Stimulated activated CD8-positive, alpha-beta memory T cell treated with anti-CD3 and anti-CD28 coated beads, Interleukin-7, amount 100 ng/mL, for 4 hours (primary cell): ENCODE data around the gene BZW1.
"Not testable (repeated sequence)": the region's sequence is repeated elsewhere in the genome, so short reads cannot be mapped to it uniquely, and the experiment has no call there.

Experiments used
- DNase-seq, 2 donors: peaks; one replicate each; pipeline ENCODE4 v3.0.0-alpha.2; 2020; ENCODE audit warnings: low read depth in 2 of 2

The BZW1 gene

DNA sequence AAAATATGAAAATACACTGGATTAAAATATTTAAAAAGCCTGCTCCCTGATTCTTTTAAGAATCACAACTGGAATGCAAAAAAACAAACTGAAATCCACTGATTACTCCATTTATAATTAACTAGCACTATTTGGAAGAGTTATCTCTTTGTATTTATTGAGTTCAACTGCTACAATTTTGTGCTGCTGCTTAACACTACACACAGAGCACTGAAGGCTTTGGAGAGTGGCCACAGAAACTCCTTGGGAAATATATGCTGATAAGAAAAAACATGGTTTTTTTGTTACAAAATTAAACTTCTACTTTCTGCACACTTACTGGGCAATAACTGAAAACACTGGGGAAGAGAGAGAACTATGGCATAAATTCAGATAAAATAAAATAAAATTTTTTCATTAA, 19.8 kb upstream of the BZW1 start:
- no peak for DNase-seq

DNA sequence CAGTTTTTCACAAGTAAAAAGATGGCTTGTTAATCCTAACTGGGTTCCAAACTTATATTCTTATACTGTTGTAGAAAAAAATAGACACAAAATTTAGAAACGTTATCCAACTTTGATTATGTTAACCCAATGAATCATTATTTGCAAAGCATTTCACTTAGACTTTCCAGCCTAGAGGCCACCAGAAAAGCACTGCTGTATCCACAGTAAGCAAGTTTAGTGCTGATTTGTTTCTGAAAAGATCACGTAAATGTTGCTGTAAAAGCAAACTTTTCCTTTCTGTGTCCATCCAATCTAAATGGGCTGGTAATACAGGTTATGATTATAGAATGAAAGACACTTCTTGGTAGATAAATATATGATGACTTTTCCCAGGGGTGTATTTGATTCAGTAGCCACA, 17.6 kb upstream of the BZW1 start:
- DNase-seq = no peak

DNA sequence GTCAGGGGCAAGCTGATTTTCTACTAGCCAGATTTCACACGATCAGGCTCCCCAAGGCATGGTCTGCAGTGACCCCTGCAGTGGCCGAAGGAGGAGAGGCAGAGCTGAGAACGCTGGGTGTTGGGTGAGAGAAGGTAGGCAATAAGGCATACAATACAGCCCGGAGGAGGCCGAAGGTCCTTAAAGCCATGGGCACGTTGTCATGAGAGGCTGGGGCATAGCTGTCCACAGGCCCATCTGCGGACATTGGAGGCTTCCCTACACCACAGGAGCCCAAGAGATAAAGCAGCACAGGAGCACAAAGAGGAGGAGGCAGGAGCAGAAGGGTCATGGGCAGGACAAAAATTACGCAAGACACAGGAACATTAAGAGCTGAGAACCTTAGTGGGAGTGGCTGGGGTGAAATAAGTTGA, 16.7 kb upstream of the BZW1 start:
- DNase-seq = no peak

DNA sequence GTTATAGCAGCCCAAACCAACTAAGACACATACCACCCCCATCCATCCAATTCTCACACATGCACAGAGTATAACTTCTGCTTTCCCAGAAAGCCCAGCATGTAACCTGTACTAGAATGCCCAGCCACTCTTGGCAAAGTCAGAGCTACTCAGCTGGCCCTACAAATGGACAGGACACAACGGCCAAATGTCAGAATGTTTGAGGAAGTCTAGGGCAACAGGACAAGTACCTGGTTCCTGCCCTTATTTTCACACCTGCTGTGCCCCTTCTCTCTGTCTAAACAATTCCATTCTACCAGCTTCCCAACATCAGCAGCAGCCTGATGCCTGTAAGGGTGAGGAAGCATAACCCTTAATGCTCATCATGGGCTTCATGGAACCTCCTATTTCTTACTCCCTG, 15.1 kb upstream of the BZW1 start:
- no peak for DNase-seq

DNA sequence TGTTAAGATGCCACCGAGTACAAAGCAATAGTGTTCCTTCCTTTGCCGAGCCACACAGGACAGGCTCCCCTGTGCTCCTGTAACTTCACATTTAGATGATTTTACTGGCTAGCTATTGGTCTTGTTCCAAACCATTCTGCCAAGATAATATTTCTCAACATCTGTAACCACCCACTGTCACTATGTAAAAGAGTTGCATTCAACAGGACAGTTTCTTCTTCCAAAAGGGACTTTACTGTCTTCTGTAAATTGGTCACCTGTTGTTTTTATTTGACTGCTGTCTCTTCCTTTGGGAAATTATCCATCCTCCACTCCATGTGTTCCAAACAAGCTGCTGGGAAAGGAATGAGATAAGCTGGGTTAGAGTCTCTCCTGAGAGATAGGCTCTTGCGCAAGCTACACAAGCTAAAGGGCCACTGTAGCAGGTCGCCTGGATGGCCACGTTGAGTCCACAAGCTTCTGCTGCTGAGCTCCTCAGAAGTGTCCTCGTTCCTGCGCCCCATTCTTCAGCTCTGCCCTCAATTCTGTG, 14.4 kb upstream of the BZW1 start:
- no peak for DNase-seq

DNA sequence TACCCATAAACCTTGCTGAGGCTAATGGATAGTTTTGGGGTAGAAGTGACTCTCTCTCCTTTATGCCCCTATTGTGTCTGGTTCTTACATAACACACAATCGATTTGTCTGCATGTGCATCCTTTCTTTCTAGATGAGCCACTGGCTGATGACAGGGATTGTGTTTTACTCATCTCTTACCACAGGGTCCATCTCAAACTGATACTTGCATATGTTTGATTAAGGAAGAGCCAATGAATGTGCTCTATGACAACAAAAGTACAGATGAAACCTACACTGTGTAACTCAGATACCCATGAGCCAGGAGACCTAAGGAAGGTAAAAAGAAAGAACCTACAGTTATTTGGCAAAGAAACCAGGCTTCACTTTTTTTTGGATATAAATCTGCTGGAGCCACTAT, 13.2 kb upstream of the BZW1 start:
- DNase-seq = no peak

DNA sequence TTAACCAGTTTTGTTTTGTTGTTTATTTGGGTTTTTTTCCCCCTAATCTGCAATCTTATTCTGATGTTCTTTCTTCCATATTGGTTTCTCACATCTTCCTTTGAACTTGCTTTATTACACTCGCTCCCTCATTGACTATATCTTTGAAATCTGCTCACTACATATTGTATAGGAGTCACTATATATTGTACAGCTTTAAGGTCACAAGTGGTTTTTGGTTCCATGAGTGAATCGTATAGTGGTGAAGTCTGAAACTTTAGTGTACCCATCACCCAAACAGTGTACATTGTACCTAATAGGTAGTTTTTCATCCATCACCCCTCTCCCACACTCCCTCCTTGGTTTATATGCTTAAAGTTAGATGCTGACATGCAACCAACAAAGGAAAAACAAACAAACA, 11.3 kb upstream of the BZW1 start:
- no peak for DNase-seq

DNA sequence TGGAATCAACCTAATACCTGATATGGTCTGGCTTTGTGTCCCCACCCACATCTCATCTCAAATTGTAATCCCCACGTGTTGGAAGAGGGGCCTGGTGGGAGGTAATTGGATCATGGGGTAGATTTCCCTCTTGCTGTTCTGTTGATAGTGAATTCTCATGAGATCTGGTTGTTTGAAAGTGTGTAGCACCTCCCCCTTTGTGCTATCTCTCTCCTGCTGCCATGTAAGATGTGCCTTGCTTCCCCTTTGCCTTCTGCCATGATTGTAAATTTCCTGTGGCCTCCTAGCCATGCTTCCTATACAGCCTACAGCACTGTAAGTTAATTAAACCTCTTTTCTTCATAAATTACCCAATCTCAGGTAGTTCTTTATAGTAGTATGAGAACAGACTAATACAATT, 10.3 kb upstream of the BZW1 start:
- DNase-seq = not testable (repeated sequence)

DNA sequence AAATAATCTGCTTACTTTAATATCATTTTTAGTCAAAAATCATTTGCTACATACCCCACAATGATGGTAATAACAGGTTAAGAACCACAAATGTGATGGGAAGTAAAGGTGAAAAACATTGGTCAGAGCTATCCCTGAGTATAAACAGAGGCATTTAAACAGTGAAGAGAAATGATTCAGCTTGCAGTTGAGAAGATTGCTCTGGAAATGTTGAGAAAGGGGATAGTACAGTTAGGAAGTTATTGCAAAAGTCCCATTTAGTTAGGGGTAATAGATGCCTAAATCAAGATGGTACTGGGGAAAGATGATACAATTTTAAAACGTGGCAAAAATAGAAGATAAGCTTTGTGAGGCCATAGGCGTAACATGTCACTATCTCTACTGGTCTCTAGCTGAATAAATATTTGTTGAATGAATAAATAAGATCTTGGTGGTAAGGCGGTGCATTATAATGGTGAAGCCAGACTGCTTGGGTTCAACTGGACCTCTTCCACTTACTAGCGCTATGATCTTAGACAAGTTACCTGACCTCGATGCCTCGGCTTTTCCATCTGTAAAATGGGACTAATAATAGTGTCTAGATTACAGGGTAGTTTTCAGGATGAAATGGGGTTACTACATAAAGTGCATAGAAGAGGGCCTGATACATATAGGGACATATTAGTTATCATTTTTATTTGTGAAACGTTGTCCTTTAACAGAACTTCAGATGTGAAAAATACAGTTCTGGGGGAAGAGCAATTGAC, 2.0 kb upstream of the BZW1 start:
- DNase-seq = no peak

DNA sequence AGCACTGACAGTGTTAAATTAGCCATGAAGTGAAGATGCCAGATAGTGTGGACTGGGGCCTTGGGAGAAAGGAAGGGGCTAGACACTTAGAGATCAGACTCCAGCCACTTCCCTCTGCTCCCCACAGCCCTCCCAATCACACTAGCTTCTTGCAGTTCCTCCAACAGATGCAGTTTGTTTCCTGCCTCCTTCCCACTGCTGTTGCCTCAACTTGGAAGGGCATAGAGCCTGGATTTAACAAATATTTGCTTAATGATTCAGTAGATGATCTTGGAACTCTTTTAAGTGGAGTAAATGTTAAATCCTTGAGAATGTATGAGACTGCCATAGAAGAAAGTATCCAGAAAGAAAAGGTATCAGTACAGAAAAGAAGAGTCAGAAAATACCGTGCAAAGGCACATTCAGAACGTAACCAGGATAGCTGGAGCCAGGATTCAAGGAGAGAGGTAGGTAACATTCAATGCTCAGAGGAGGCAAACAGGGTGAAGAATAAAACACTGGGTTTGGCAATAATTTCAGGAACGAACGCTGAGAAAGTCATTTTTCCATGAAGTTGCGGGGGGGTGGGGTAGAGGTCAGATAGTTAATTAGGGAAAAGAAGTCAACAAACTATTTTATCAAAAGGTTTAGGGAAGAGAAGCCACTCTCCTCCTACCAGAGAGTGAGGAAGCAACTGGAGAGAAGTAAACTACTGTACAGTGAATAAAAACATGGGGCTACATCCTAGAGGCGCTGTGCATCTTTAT, 1.3 kb upstream of the BZW1 start:
- no peak for DNase-seq

DNA sequence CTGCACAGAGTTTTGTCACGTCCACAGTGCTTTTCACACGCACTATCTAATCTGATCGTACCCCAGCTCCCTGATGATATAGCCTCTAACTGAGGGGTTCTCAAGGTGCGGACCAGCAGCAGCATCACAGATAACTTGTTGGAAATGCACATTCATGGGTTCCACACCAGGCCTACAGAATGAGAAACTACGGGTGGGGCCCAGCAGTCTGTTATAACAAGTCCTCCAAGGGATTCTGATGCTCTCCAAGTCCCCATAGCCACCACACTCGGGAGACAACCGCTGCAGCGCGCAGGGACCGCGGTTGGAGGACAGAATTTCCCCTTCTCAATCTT, 745 bp upstream of the BZW1 start:
- DNase-seq = no peak

DNA sequence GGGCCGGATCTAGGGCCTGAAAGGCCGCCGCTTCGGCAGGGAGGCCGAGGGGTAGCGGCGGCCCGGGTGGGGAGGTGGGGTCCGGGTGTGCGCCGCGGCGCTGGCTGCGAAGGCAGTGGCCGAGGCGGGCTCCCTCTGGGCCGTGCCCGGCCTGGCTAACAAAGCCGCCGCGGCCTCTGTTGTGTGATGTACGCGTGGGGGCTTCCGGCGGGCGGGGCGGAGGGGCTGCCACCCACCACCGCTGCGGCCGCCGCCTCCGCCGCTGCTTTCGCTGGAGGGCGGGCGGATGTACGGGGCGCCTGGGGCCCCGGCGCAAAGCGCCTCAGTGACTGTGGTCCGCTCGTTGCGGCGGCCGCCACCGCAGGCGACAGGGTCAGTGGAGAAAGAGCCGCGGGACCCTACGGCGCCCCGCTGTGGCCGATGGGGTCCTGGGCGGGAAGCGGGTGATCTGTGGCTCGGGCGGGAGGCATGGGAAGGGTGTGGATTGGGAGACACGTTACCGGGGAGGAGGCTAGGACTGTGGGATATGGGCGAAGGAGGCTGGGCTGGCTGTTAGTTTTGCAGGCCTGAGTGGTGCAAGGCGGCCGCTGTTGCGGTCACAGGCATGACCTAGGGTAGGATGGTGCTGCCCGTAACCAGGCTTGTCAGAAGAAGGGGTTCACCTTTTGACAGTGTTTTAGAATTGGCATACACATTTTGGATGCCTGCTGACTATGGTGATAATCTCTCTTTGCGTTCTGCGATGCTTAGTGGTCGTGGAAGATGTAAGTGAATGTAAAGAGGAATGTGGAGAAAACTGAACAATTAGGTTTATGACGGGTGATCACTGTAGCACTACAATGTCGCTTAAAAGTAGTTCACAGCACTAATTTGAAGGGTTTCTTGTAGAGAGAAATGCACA, 662 bp downstream of the BZW1 start:
- DNase-seq = peak; percentile 33 to 75

DNA sequence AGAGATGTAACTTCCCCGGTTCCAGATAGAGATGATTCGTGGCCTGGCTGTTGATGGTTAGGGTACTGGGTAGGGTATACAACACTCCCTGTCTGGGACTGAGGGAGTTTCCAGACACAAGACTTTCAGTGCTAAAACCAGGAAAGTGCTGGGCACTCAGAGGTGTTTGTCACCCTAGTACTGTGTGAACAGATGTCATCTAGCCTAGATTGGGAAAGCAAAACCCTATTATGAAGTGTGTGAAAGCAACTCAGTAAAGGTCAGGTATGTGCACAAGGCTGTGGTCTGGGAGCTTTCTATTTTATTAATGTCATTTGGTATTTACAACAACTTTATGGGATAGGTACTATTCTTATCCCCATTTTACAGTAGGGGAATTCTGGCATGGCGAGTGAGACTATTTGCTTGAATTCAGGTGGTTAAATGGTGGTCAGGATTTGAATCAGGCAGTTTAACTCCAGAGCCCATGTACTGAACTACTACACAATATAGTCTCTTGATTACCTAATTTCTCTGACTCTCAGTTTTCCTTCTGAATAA, 2.6 kb downstream of the BZW1 start:
- DNase-seq = no peak

DNA sequence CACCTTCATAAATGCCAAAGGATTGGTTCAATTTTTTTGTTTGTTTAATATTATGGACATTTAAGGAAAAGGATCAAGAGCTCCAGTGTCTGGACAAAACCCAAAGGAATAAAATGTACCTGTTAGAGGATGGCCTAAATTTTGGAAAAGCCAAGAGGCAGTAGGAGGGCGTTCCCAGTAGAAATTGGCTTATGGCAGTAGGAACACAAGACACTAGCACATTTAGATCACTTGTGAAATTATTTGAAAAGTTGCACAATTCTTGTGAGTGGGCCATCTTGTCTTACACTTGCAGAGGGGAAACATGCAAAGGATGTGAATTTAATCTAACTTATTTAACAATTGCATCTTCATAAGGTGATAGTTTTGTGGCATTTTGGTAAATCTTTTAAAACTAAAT, 3.2 kb downstream of the BZW1 start:
- no peak for DNase-seq

DNA sequence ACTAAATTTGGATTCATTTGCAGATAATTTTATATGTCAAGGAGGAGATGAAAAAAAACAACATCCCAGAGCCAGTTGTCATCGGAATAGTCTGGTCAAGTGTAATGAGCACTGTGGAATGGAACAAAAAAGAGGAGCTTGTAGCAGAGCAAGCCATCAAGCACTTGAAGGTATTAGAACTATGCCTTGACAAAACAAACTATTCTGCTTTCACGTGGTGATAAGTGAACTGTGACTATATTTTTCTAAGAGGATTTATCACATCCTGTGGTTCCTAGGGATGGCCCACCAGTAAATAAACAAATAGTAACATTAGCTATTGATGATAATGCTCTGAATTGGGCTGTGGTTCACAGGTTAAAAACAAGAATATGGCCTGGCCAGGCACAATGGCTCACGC, 7.0 kb downstream of the BZW1 start:
- DNase-seq = not testable (repeated sequence)

DNA sequence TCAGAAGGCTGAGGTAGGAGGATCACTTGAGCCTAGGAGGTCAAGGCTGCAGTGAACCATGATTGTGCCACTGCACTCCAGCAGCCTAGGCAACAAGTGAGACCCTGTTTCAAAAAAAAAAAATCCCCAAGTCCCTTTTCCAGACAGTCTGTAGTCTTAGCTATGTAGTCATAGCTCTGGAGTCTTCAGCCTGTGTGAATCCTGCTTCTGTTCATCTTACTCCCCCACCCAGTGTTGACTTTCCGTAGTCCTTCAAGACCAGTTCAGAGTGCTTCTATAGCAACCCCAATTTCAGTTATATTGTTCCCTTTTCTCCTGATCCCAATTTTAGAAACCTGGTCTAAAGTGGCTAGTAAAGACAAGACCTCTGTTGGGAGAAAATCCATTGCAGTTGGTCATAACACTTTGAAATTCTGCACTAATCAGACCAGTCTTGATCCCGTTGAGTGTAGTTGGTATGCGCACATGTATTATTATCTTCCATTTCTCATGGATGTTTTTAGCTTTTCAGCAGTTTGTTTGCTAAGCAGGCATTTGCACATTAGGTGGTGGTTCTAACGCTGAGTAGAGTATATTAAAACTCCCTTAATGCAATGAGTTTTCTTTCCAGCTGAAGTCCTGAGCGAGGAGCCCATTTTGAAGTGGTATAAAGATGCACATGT, 9.0 kb downstream of the BZW1 start:
- DNase-seq = no peak

DNA sequence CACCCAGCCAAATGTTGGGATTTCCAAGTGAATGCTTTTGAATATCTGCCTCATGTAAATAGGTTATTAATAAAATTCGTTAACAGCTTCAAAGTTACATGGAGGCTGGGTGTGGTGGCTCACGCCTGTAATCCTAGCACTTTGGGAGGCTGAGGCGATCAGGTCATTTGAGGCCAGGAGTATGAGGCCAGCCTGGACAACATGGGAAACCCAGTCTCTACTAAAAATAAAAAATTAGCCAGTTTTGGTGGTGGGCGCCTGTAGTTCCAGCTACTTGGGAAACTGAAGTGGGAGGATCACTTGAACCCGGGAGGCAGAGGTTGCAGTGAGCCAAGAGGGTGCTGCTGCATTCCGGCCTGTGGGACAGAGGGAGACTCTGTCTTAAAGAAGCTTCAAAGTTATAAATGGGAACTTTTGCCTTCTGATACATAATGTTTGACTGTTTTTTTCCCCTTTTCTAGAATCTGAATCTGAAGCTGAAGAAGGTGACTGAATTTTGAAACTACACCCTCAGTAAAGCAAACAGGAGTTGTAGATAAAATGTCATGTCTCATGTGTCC, 10.1 kb downstream of the BZW1 start:
- DNase-seq = no peak

DNA sequence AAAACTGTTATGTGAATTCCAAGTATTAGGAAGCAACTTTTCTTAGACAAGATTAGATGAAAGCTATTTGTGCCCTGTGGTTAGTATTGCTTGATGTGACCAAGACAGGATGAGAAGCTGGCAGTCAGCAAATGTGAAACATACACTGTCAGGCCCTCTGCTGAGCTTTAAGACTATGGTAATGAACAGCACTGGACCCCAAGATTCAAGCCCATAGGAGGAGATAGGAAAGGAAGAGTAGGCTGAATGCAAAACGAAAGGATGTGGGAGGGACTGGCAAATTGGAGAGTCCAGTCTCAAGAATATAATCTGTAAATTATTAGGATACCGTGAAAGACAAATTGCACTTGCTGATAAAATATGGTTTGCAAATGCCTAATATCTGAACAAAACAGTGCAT, 16.4 kb downstream of the BZW1 start:
- DNase-seq = no peak

DNA sequence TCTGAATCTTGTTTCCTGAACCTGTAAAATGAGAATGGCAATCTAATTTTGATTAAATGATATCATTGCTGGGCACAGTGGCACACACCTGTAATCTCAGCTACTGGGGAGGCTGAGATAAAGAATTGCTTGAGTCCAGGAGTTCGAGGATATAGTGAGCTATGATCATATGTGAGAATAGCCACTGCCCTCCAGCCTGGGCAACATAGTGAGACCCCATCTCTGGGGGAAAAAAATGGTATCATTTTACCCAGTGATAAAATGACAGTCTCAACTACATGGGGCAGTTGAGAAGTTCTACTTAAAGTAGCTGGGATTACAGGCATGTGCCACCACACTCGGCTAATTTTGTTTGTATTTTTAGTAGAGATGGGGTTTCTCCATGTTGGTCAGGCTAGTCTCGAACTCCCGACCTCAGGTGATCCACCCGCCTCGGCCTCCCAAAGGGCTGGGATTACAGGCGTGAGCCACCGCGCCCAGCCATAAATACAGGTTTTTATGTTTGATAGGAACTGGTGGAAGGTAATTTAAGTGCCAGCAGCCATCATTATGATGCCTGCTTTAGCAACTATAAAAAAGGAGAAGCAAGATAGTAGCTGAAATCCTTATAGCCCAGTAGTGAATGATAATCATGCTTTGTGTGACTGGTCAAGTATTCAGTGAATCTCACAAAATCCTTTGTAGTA, 17.0 kb downstream of the BZW1 start:
- DNase-seq = no peak

DNA sequence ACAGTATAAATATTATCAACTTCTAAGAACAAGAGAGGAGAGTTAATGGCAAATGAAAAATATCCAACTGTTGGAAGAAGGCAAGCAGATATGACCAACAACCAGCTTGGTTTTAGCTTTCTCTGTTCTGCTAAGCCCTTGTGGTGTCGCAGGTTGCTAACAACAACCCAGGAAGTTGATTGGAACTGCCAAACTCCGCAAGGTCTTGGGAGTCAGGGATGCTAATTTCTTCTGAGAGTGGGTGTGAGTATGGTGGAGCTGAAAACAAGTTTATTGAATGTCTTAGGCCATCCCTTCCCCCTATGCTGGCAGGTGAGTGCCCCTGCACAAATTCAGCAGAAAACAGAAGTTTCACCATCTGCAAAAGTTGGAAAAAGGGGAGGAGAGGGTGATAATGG, 17.5 kb downstream of the BZW1 start:
- no peak for DNase-seq

DNA sequence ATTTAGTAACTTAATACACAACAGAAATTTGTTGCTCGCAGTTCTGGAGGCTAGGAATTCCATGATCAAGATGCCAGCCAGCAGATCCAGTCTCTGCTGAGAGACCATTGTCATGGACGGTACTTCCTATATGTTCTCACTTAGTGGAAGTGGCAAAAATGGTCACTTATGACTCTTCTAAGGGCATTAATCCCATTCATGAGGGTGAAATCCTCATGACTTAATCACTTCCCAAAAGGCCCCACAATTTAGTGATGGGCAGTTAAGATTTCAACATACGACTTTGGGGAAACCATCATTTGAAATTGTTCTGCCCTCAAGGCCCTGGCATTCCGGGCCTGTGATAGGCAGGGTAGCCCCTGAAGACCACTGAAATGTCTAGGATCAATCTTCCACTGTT, 23.0 kb downstream of the BZW1 start:
- DNase-seq = no peak
